GM18858 (cell line): ENCODE measurements around the gene MFAP2.
"Not testable (repeated sequence)": the region's sequence is repeated elsewhere in the genome, so short reads cannot be mapped to it uniquely, and the experiment has no call there.

ENCODE experiments used
- ATAC-seq: cut with Tn5 transposase; IDR thresholded peaks from one replicate; pipeline ENCODE4 v1.9.1; 2021; ENCODE audit not compliant: unreplicated experiment

Gene MFAP2

GRCh38 chr1:16931206-16931934 lies 49.0 kb downstream of the MFAP2 start:
- not testable (repeated sequence) for ATAC-seq

- ATAC-seq: not testable (repeated sequence)
Observed at GRCh38 chr1:16929146-16930041, 51.0 kb downstream of the MFAP2 start.

- ATAC-seq: no peak
Observed at GRCh38 chr1:16927711-16928485, 52.5 kb downstream of the MFAP2 start.

- ATAC-seq: no peak
Observed at GRCh38 chr1:16927256-16927655, 53.2 kb downstream of the MFAP2 start.

- ATAC-seq: no peak
Observed at GRCh38 chr1:16926491-16927073, 53.8 kb downstream of the MFAP2 start.

GRCh38 chr1:16925635-16926490 lies 54.6 kb downstream of the MFAP2 start:
- no peak for ATAC-seq

- ATAC-seq: no peak
Observed at GRCh38 chr1:16924919-16925477, 55.4 kb downstream of the MFAP2 start.
